Choroid plexus epithelial cell (primary cell): ENCODE data around the gene BMP2.

Source experiments
- DNase-seq: peaks from one replicate; pipeline ENCODE4 v3.0.0-alpha.2; 2010; ENCODE audit warnings: low read depth
- H3K4me3 ChIP-seq: 2 replicates; pipeline ENCODE4 v1.5.1; 2011; ENCODE audit warnings: low read depth, mild to moderate bottlenecking, control low read depth, low read length, moderate library complexity
- TF ChIP-seq, protein P1 (sequence below): conservative IDR thresholded peaks from 2 replicates; pipeline ENCODE4 v1.5.1; 2011; ENCODE audit warnings: low read depth, mild to moderate bottlenecking, control low read depth, inconsistent platforms, low read length, moderate library complexity

Gene BMP2

DNA sequence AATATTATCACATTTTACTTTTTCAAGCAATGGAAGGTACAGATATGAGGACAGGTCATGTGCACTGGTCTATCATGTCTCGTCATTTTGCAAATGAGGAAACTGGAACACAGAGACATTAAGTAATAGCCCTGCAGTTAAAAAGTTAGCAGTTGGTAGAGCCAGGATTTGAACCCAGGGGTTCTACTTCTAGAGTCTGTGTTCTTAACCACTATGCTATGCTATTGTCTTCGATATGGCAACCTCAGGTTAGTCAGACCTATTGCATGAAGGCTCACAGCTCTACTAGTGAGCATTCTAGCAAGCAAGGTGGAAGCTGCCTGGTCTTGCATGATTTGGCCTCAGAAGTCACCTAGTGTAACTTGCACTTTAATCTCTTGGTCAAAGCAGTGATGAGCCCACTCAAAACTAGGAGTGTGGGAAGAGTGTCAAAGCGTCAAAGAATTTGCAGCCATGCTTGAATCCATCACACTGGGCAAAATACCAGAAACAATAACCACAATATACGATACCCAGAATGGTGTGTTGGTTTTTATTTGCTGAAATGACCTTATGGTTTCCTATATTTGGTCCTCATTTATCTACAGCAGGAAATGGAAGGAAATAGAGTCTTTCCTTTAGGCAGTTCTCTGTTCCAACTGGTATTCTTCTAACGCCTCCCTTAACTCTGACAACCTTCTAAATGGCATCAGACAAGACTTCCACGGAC lies 20.4 kb upstream of the BMP2 start:
- TF ChIP-seq, protein P1, sequence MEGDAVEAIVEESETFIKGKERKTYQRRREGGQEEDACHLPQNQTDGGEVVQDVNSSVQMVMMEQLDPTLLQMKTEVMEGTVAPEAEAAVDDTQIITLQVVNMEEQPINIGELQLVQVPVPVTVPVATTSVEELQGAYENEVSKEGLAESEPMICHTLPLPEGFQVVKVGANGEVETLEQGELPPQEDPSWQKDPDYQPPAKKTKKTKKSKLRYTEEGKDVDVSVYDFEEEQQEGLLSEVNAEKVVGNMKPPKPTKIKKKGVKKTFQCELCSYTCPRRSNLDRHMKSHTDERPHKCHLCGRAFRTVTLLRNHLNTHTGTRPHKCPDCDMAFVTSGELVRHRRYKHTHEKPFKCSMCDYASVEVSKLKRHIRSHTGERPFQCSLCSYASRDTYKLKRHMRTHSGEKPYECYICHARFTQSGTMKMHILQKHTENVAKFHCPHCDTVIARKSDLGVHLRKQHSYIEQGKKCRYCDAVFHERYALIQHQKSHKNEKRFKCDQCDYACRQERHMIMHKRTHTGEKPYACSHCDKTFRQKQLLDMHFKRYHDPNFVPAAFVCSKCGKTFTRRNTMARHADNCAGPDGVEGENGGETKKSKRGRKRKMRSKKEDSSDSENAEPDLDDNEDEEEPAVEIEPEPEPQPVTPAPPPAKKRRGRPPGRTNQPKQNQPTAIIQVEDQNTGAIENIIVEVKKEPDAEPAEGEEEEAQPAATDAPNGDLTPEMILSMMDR = no peak
- peak; percentile 27 for DNase-seq
- no peak overlapping the region for H3K4me3 ChIP-seq

DNA sequence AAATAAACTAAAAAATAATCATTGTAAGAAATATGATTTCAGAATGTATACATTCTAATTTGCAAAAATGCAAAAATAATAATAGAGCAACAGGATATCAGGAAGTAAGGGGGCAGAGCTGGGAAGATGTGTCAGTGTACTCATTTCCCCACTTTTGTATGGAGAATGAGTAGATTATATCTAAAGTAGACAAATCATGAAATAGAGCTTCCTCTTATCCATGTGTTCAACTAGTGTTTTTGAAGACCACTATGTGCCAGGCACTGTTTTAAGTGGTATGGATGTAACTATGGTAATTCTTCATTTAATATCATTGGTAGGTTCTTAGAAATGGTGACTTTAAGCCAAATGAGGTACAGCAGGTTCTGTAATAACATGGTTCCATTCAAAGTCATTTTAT lies 17.0 kb upstream of the BMP2 start:
- TF ChIP-seq, protein P1 = no peak
- H3K4me3 ChIP-seq = no peak overlapping the region
- DNase-seq = no peak

DNA sequence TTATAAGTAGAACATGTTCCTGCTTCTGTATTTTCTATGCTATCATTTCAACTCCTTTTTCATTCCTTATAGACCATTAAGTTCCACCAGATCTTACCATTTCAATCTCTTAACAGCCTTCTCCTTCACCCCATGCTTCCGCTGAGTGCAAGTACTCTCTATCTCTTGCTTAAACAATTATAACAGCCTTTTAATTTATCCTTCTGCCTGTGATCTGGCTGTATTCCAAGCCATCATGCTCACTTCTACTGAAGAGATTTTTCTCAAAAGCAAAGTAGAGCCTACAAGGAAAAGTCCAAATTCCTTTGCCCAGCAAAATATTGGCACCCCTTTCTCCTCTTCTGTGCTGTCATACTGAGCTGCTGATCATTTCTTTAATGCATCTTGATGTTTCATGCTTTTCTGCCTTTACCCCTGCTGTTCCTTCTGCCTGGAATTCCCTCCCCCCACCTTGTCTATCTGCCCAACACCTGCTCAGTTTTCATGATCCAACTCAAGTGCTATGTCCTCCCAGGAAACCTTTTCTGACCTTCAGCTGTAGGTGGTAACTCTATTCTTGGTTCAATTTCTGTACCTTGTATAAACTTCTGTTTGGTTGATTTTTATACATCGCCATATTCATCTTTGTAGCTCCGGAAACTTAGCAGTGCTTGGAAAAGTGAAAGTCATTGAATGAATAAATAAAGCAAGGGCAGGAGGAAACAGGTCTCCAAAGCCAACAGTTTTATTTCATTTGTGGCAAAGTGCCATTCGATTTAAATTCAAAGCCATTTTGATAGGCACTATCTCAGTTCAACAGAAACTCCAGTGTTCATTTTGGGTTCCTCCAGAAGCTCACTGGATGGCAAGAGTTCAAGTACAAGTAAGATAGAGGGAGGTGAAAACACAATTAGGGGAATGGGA lies 10.5 kb upstream of the BMP2 start:
- DNase-seq = no peak
- TF ChIP-seq, protein P1 = no peak
- H3K4me3 ChIP-seq = no peak overlapping the region

DNA sequence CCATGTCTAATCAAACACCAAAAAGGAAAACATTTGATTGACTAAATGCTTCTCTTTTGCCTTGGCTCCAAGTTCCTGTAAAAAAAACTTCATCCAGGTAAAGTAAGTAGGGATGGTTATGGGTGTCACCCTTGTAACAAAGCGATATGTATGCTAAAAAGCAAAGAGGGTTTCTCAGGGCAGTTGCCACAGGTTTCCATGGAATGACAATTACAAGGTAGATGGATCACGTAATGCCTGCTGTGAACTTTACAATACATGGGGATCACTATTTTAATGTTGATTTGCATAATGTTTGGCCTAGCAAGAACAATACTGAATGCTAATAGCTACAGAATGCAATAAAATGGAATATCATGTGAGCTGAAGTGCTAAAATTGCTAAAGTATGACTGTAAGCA lies 2.9 kb upstream of the BMP2 start:
- TF ChIP-seq, protein P1 = no peak
- no peak overlapping the region for H3K4me3 ChIP-seq
- DNase-seq = no peak

DNA sequence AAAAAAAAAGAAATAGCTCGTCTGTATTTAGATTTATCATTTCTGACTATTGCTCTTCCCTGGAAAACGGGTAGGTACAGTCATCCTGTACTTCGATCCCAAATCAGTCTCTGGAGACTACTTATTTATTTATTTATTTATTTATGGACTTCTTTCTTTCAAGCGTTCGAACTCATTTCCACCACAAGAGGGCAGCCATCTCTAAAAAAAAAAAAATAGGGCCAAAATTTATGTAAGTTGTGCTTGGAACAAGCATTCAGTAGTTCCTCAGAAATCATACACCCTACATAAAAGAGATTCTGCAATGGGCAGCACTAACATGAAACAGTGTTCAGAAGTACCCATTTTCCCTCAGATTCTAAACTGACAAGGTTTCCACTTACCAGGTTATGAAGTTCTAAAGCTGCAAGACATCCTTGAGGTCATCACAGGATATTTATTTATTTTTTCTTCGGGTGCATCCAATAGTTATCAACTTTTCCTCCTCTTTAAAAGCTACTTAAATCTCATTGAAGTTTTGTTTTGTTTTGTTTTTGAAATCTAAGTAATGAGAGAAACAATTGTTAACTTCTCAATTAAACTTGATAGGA lies 1.9 kb upstream of the BMP2 start:
- H3K4me3 ChIP-seq = no peak overlapping the region
- TF ChIP-seq, protein P1 = peak; percentile 52
- DNase-seq = peak; percentile 83

DNA sequence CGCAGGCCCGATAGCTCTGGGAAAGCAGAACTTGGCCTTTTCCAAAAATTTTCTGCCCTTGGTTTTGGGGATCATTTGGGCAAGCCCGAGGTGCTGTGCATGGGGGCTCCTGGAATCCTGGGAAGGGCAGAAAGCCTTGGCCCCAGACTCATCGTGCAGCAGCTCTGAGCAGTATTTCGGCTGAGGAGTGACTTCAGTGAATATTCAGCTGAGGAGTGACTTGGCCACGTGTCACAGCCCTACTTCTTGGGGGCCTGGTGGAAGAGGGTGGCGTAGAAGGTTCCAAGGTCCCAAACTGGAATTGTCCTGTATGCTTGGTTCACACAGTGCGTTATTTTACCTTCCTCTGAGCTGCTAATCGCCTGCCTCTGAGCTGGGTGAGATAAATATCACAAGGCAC lies 1.1 kb upstream of the BMP2 start:
- TF ChIP-seq, protein P1 = no peak
- H3K4me3 ChIP-seq = no peak overlapping the region
- DNase-seq = no peak
